ENCODE measurements around the gene AZGP1.

DNA sequence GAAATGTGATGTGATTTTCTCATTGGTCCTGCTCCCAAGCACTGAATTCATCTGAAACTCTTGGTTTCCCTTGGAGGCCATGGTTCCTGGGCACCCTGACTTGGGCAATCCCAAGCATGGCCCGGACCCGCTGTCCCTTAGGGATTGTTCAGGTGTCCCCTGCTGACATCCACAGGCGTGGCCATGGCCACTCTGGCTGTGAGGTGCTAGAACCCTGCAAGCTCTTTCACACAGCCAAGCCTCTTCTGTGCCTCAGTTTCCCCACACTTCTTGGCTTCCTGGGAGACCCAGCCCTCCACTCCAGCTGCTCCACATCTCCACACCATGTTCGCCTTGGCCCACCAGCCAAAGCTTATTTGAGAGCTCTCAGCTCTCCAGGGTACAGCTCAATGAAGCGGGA, 12.0 kb upstream of the AZGP1 start:
- TF ChIP-seq, protein P1, sequence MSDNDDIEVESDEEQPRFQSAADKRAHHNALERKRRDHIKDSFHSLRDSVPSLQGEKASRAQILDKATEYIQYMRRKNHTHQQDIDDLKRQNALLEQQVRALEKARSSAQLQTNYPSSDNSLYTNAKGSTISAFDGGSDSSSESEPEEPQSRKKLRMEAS (IDR thresholded peaks at IDR 0.05; ENCODE audit: low read depth): no peak
- TF ChIP-seq, protein P2, sequence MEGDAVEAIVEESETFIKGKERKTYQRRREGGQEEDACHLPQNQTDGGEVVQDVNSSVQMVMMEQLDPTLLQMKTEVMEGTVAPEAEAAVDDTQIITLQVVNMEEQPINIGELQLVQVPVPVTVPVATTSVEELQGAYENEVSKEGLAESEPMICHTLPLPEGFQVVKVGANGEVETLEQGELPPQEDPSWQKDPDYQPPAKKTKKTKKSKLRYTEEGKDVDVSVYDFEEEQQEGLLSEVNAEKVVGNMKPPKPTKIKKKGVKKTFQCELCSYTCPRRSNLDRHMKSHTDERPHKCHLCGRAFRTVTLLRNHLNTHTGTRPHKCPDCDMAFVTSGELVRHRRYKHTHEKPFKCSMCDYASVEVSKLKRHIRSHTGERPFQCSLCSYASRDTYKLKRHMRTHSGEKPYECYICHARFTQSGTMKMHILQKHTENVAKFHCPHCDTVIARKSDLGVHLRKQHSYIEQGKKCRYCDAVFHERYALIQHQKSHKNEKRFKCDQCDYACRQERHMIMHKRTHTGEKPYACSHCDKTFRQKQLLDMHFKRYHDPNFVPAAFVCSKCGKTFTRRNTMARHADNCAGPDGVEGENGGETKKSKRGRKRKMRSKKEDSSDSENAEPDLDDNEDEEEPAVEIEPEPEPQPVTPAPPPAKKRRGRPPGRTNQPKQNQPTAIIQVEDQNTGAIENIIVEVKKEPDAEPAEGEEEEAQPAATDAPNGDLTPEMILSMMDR (IDR thresholded peaks at IDR 0.05): no peak
- TF ChIP-seq, protein P3, sequence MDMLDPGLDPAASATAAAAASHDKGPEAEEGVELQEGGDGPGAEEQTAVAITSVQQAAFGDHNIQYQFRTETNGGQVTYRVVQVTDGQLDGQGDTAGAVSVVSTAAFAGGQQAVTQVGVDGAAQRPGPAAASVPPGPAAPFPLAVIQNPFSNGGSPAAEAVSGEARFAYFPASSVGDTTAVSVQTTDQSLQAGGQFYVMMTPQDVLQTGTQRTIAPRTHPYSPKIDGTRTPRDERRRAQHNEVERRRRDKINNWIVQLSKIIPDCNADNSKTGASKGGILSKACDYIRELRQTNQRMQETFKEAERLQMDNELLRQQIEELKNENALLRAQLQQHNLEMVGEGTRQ (IDR thresholded peaks at IDR 0.05; ENCODE audit: borderline replicate concordance, low read depth, low read length): no peak
- TF ChIP-seq JUND (IDR thresholded peaks at IDR 0.05): no peak
- no peak for TF ChIP-seq ELF1 (IDR thresholded peaks at IDR 0.05)
- no peak for TF ChIP-seq EP300 (IDR thresholded peaks at IDR 0.05; ENCODE audit: borderline replicate concordance in 1 of 2, low read depth in 1 of 2, low read length in 1 of 2)
- TF ChIP-seq SIN3A (IDR thresholded peaks at IDR 0.05; ENCODE audit: borderline replicate concordance, low read depth, low read length): no peak
- TF ChIP-seq, protein P4, sequence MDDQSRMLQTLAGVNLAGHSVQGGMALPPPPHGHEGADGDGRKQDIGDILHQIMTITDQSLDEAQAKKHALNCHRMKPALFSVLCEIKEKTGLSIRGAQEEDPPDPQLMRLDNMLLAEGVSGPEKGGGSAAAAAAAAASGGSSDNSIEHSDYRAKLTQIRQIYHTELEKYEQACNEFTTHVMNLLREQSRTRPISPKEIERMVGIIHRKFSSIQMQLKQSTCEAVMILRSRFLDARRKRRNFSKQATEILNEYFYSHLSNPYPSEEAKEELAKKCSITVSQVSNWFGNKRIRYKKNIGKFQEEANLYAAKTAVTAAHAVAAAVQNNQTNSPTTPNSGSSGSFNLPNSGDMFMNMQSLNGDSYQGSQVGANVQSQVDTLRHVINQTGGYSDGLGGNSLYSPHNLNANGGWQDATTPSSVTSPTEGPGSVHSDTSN (IDR thresholded peaks at IDR 0.05): no peak
- TF ChIP-seq YY1 (IDR thresholded peaks at IDR 0.05; ENCODE audit: low read depth): no peak
- no peak for TF ChIP-seq EZH2phosphoT487 (IDR thresholded peaks at IDR 0.05; ENCODE audit: borderline replicate concordance, low read depth)
- no peak for TF ChIP-seq RFX5 (IDR thresholded peaks at IDR 0.05; ENCODE audit: low read length)
- TF ChIP-seq RAD21 (IDR thresholded peaks at IDR 0.05; ENCODE audit: low read length): no peak
- TF ChIP-seq TEAD4 (IDR thresholded peaks at IDR 0.05; ENCODE audit: borderline replicate concordance, insufficient read depth): no peak
- TF ChIP-seq, protein P5, sequence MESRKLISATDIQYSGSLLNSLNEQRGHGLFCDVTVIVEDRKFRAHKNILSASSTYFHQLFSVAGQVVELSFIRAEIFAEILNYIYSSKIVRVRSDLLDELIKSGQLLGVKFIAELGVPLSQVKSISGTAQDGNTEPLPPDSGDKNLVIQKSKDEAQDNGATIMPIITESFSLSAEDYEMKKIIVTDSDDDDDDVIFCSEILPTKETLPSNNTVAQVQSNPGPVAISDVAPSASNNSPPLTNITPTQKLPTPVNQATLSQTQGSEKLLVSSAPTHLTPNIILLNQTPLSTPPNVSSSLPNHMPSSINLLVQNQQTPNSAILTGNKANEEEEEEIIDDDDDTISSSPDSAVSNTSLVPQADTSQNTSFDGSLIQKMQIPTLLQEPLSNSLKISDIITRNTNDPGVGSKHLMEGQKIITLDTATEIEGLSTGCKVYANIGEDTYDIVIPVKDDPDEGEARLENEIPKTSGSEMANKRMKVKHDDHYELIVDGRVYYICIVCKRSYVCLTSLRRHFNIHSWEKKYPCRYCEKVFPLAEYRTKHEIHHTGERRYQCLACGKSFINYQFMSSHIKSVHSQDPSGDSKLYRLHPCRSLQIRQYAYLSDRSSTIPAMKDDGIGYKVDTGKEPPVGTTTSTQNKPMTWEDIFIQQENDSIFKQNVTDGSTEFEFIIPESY (IDR thresholded peaks at IDR 0.05; ENCODE audit: borderline replicate concordance, low read depth): no peak

All from SK-N-SH (cell line).